HG03280 (cell line): Measurements from ENCODE around the gene GALNT17.

Experiments used
- ATAC-seq: cut with Tn5 transposase; IDR thresholded peaks from one replicate; pipeline ENCODE4 v1.9.1; 2021; ENCODE audit warnings: mild to moderate bottlenecking, moderate library complexity; ENCODE audit not compliant: unreplicated experiment

Gene GALNT17

GRCh38 chr7:71377469-71377868 is 245.5 kb downstream of the GALNT17 start:
- no peak for ATAC-seq

- no peak for ATAC-seq
These were observed 252.2 kb downstream of the GALNT17 start for GRCh38 chr7:71384094-71384493.

- no peak for ATAC-seq
These were observed 253.4 kb downstream of the GALNT17 start for GRCh38 chr7:71385330-71385729.

GRCh38 chr7:71386152-71386785 is 254.3 kb downstream of the GALNT17 start:
- no peak for ATAC-seq

- ATAC-seq = no peak
These were observed 256.2 kb downstream of the GALNT17 start for GRCh38 chr7:71388181-71388580.

GRCh38 chr7:71389976-71390375 is 258.0 kb downstream of the GALNT17 start:
- no peak for ATAC-seq

GRCh38 chr7:71393661-71394060 is 261.7 kb downstream of the GALNT17 start:
- ATAC-seq = no peak

GRCh38 chr7:71402684-71403083 is 270.7 kb downstream of the GALNT17 start:
- ATAC-seq = no peak

- no peak for ATAC-seq
These were observed 271.4 kb downstream of the GALNT17 start for GRCh38 chr7:71403202-71403946.

GRCh38 chr7:71404726-71405345 is 272.9 kb downstream of the GALNT17 start:
- ATAC-seq = no peak

GRCh38 chr7:71408271-71408670 is 276.3 kb downstream of the GALNT17 start:
- no peak for ATAC-seq

GRCh38 chr7:71409550-71410157 is 277.7 kb downstream of the GALNT17 start:
- ATAC-seq = no peak

- no peak for ATAC-seq
These were observed 279.5 kb downstream of the GALNT17 start for GRCh38 chr7:71411475-71411874.

- ATAC-seq = no peak
These were observed 282.5 kb downstream of the GALNT17 start for GRCh38 chr7:71414490-71414889.

GRCh38 chr7:71419546-71420337 is 287.8 kb downstream of the GALNT17 start:
- ATAC-seq = no peak

- no peak for ATAC-seq
These were observed 290.2 kb downstream of the GALNT17 start for GRCh38 chr7:71422104-71422503.

GRCh38 chr7:71424166-71425035 is 292.5 kb downstream of the GALNT17 start:
- ATAC-seq = no peak

- ATAC-seq = no peak
These were observed 297.1 kb downstream of the GALNT17 start for GRCh38 chr7:71429083-71429482.

- no peak for ATAC-seq
These were observed 298.3 kb downstream of the GALNT17 start for GRCh38 chr7:71430246-71430645.

GRCh38 chr7:71439321-71439720 is 307.4 kb downstream of the GALNT17 start:
- ATAC-seq = no peak
